ENCODE results near the gene TOMM22. TPM values are rescaled to one million over a fixed set of nuclear protein-coding genes. Genes with fewer than 3 reads are reported as not detected.

Gene TOMM22
- total RNA-seq, 1 experiment from 2014 or later, result 105 TPM

DNA sequence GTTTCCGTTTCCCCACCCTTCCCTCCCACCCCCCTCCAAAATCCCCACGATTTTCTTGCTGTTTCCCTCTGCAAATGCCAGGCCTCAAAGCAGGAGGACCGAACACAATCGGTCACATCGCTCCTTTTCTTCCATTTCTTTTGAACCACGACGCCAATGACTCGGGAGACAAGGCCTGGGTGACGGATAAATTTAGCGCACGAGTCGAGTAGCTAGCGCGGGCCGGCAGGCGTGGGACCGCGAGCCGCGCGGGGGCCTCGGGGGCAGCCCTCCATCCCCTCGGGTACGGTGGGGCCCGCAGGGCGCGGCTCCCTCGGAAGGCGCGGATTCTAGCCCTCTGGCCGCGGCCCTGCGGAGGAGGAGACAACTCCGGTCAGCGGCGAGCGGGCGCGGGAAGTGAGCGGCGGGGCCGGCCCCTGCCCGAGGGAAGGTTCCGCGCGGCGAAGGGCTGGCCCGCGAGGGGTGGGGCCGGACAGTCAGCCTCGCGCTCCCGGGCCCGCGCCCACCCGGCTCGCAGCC, 18.6 kb downstream of the TOMM22 start:
- peak; percentile 73 for DNase-seq
- intact Hi-C loops (cut with micrococcal nuclease; ENCODE audit: unreplicated experiment), result no loop called here
- Mint-ChIP-seq H3K27ac (ENCODE audit: unreplicated experiment) (peak overlapping the region; percentile 98), H3K9me3 (ENCODE audit: low read depth, unreplicated experiment) (no peaks in the 10 kb centered on the region), H3K4me3 (ENCODE audit: low read depth, unreplicated experiment) (peak overlapping the region; percentile 76), H3K4me1 (ENCODE audit: low read depth, unreplicated experiment) (peaks cover 32% of the 10 kb centered on the region), H3K36me3 (ENCODE audit: insufficient read depth, unreplicated experiment) (peaks cover 67% of the 10 kb centered on the region), H3K27me3 (ENCODE audit: unreplicated experiment) (no peaks in the 10 kb centered on the region)
- TF ChIP-seq, protein P1, sequence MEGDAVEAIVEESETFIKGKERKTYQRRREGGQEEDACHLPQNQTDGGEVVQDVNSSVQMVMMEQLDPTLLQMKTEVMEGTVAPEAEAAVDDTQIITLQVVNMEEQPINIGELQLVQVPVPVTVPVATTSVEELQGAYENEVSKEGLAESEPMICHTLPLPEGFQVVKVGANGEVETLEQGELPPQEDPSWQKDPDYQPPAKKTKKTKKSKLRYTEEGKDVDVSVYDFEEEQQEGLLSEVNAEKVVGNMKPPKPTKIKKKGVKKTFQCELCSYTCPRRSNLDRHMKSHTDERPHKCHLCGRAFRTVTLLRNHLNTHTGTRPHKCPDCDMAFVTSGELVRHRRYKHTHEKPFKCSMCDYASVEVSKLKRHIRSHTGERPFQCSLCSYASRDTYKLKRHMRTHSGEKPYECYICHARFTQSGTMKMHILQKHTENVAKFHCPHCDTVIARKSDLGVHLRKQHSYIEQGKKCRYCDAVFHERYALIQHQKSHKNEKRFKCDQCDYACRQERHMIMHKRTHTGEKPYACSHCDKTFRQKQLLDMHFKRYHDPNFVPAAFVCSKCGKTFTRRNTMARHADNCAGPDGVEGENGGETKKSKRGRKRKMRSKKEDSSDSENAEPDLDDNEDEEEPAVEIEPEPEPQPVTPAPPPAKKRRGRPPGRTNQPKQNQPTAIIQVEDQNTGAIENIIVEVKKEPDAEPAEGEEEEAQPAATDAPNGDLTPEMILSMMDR (IDR thresholded peaks at IDR 0.05; ENCODE audit: unreplicated experiment), result no peak
- CTCF ChIA-PET, result interaction anchor here (0.6 to 1.6 kb wide), 2 partner anchors 18 to 1014 kb away, joined by 3 to 8 read pairs; partner anchors contain the start of genes NOL12 and TOMM22
- no TSS peak for BruUV-seq (replicated peaks)

DNA sequence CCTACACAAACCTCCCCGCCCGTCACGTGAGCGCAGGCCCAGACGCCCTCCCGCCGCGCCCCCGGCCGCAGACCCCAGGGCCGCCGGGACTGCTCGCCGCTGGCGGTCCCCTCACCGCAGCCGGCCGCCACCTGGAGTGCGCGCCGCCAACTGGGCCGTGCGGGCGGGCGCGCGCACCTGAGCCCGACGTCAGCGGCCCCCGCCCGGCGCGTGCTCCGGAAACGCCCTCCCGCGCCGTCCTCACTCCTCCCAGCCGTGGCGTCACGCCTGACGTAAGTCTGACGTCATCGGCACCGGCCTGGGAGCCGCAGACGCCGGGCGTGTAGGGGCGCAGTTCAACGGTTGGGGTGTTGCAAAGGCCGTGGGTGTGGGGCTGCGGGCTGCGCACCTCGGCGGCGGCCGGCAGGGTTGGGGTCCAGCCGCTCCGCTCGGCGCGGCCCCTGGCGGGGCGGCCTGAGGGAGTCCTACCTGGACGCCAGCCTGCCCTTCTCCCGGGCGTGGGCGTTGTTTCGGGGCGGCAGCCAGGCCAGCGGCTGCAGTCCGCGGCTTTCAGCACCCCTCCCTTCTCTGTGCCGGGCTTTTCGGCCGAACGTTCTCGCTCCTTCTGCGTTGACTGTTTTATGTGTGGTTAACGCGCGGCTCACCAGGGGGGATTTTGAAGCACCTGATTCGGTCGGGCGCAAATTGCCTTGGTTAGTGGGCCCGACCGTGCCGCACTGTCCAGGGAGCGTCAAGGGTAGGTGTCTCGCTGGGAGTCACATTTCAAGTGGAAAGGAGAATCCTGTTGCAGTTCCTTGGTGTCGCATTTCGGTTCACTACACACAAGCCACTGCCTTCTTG, 19.3 kb downstream of the TOMM22 start, which contains the start of gene JOSD1:
JOSD1 (minus strand) TSS at position 155 of the 840 bp plus-strand sequence. CDS start 956 bp downstream, outside the sequence.
- BruUV-seq (replicated peaks), result TSS peak; percentile 88
- Mint-ChIP-seq H3K4me1 (ENCODE audit: low read depth, unreplicated experiment) (peaks cover 29% of the 10 kb centered on the region), H3K27ac (ENCODE audit: unreplicated experiment) (peak within 1 kb of the TSS; percentile 98), H3K27me3 (ENCODE audit: unreplicated experiment) (no peaks in the 10 kb centered on the region), H3K36me3 (ENCODE audit: insufficient read depth, unreplicated experiment) (peaks cover 72% of the 10 kb centered on the region), H3K4me3 (ENCODE audit: low read depth, unreplicated experiment) (peak within 1 kb of the TSS; percentile 76), H3K9me3 (ENCODE audit: low read depth, unreplicated experiment) (no peaks in the 10 kb centered on the region)
- CTCF ChIA-PET, result no interaction called here
- intact Hi-C loops (cut with micrococcal nuclease; ENCODE audit: unreplicated experiment), result no loop called here
- TF ChIP-seq, protein P1 (IDR thresholded peaks at IDR 0.05; ENCODE audit: unreplicated experiment), result no peak
- peak; percentile 97 for DNase-seq

DNA sequence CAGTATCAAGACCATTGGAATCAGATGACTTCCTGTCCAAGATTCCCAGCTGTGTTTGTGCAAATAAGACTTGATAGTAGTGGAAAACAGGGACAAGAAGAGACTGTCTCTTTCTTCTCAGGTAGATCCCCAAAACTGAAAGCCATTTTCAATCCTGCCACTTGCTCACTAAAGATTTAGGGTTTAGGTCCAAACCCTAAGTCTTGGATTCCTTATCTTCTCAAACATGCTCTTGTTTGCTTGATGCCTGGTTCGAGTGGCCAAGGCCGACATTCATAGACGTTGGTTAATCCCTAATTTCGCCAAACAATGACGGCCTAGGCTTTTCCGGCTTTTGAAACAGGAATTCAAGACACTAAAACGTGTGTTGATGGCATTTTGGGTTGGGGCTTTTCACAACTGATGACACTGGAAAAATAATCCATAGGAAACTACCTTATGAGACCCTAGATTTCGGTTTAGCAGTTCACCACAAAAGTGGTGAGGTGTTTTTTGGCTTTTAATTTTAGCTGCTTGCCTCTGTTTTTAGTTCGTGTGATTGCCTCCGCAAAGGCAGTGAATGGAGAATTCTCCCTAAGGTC, 23.0 kb downstream of the TOMM22 start:
- TF ChIP-seq, protein P1 (IDR thresholded peaks at IDR 0.05; ENCODE audit: unreplicated experiment), result no peak
- Mint-ChIP-seq H3K9me3 (ENCODE audit: low read depth, unreplicated experiment) (no peaks in the 10 kb centered on the region), H3K27ac (ENCODE audit: unreplicated experiment) (peak overlapping the region; percentile 92), H3K4me3 (ENCODE audit: low read depth, unreplicated experiment) (peak overlapping the region; percentile 90), H3K27me3 (ENCODE audit: unreplicated experiment) (no peaks in the 10 kb centered on the region), H3K4me1 (ENCODE audit: low read depth, unreplicated experiment) (peaks cover 33% of the 10 kb centered on the region), H3K36me3 (ENCODE audit: insufficient read depth, unreplicated experiment) (peaks cover 63% of the 10 kb centered on the region)
- CTCF ChIA-PET, result interaction anchor here (1.6 kb wide), 1 partner anchor 8 kb away, joined by 7 read pairs; no protein-coding TSS in a partner anchor
- DNase-seq, result no peak
- intact Hi-C loops (cut with micrococcal nuclease; ENCODE audit: unreplicated experiment), result loop anchor here (5.0 kb wide), 1 partner anchor 48 kb away; no protein-coding TSS in a partner anchor
- BruUV-seq (replicated peaks), result no TSS peak

DNA sequence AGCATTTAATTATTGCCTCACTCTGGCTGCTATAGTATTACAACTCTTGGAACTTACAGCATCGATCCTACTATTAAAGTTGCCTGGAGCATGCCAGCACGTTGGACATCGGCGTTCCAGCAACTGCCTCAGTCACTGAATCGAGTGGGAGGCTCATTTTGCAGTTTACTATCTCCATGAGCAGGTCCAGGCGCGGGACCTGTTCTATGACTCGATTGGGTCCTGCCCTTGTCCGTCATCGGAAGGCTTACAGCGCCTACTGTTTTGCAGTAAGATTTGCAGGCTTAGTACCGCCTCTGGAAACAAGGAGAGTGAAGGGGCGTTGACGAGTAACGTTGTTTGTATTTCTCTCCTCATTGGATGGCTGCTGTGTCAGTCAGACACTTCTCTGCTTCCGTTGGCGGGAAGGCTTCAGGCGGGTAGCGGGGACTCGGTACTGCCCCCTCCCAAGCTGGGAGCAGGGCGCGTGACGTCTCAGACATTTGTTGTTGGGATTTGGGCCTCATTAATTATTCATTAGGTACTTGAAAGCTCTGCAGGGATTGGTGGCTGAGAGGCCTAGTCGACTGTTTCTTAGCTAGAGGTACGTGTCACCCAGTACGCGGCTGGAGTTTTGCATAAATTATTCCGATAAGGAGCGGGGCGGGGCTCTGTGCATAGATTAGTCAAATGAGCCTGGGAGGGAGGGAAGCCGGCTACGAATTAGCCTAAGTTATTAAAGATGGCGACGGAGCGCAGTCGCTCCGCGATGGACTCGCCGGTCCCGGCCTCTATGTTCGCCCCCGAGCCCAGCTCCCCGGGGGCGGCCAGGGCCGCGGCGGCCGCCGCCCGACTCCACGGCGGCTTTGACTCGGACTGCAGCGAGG, 23.7 kb downstream of the TOMM22 start, which contains the start of gene GTPBP1:
GTPBP1 (plus strand) TSS at position 710 of the 866 bp plus-strand sequence; CDS start at position 722, 12 bp downstream.
- TF ChIP-seq, protein P1 (IDR thresholded peaks at IDR 0.05; ENCODE audit: unreplicated experiment), result no peak
- CTCF ChIA-PET, result interaction anchor here (0.9 to 1.6 kb wide), 3 partner anchors 9 to 24 kb away, joined by 3 to 7 read pairs (median 7); partner anchors contain the start of gene TOMM22
- H3K9me3 Mint-ChIP-seq (ENCODE audit: low read depth, unreplicated experiment), result no peaks in the 10 kb centered on the region
- peaks cover 56% of the 10 kb centered on the region for H3K36me3 Mint-ChIP-seq (ENCODE audit: insufficient read depth, unreplicated experiment)
- DNase-seq, result peak; percentile 97
- peaks cover 37% of the 10 kb centered on the region for H3K4me1 Mint-ChIP-seq (ENCODE audit: low read depth, unreplicated experiment)
- H3K27ac Mint-ChIP-seq (ENCODE audit: unreplicated experiment), result peak within 1 kb of the TSS; percentile 92
- H3K27me3 Mint-ChIP-seq (ENCODE audit: unreplicated experiment), result no peaks in the 10 kb centered on the region
- peak within 1 kb of the TSS; percentile 90 for H3K4me3 Mint-ChIP-seq (ENCODE audit: low read depth, unreplicated experiment)
- intact Hi-C loops (cut with micrococcal nuclease; ENCODE audit: unreplicated experiment), result loop anchor here (5.0 kb wide), 1 partner anchor 47 kb away; no protein-coding TSS in a partner anchor
- BruUV-seq (replicated peaks), result no TSS peak

All from Calu3 (cell line).